ENCODE measurements around the gene OR5AC2. TPM values are rescaled to one million over a fixed set of nuclear protein-coding genes. Genes with fewer than 3 reads are reported as not detected.

Gene OR5AC2
- total RNA-seq, 2 donors from 2014 or later = not detected

DNA sequence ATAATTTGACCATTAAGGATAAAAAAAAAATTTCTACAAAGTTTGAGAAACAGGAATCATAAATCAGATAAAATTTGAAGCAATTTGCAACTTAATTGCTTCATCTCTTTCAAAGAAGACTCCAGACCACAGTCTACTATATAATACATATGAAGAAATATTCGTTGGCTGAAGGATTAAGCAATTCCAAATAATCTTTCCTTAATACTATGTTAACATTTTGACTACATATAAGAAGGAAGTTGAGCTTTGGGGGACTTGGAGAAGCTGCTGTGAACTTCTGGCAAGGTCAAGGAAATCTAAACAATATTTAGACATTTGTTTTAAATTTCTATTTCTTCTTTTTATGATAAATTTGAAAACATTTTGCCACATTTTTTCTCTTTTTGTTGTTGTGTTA, 38.4 kb upstream of the OR5AC2 start:
- Histone ChIP-seq H3K4me3 (no peak overlapping the region), H3K27me3 (no peaks in the 10 kb centered on the region), H3K9ac (ENCODE audit: low read depth in 2 of 2, low read length in 2 of 2) (no peak overlapping the region), H3K36me3 (no peaks in the 10 kb centered on the region), H3K4me1 (no peaks in the 10 kb centered on the region), H3K9me3 (no peaks in the 10 kb centered on the region), H3K27ac (no peak overlapping the region)
- DNase-seq = no peak
- intact Hi-C loops (cut with DNase I) = no loop called here
- TF ChIP-seq CTCF (IDR thresholded peaks at IDR 0.05) = no peak

DNA sequence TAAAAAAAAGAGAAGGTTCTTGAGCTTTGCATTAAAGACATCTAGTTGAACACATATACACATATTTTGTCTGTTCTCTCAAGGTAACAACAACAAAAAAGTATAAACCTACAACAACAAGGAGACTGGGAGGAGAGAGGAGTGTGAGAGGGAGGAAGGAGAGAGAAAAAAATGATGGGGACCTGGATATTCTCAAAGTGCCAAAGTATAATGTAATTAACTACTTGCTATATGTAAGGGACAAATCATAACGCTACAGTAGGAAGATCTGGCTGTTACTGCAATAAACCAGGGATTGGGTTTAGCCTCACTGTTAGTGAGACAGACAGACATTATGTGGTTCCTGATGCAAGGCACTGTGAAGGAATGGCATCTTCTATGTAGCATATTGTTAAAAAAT, 37.7 kb upstream of the OR5AC2 start:
- Histone ChIP-seq H3K36me3 (no peaks in the 10 kb centered on the region), H3K4me3 (no peak overlapping the region), H3K9ac (ENCODE audit: low read depth in 2 of 2, low read length in 2 of 2) (no peak overlapping the region), H3K4me1 (no peaks in the 10 kb centered on the region), H3K9me3 (no peaks in the 10 kb centered on the region), H3K27me3 (no peaks in the 10 kb centered on the region), H3K27ac (no peak overlapping the region)
- intact Hi-C loops (cut with DNase I) = no loop called here
- no peak for TF ChIP-seq CTCF (IDR thresholded peaks at IDR 0.05)
- no peak for DNase-seq

DNA sequence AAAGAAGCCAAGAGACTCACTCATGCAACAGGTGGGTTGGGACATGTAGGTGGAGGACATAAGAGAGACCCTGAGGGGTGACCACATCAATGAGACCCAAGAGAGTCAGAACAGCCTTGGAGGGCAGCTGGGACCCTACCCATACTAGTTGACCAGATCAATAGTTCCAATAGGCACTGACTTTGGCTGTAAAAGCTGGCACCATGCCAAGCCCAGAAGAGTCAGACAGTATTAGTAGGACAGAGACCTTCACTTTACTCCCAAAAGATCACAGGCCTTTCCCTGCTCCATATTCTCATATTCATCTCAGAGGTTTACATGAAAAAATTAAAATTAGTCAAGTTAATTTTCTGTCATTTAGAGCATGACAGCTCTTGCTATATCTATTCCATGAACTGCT, 30.9 kb upstream of the OR5AC2 start:
- H3K27me3 ChIP-seq = no peaks in the 10 kb centered on the region
- H3K36me3 ChIP-seq = no peaks in the 10 kb centered on the region
- TF ChIP-seq CTCF (IDR thresholded peaks at IDR 0.05) = no peak
- H3K9ac ChIP-seq (ENCODE audit: low read depth in 2 of 2, low read length in 2 of 2) = no peak overlapping the region
- DNase-seq = no peak
- H3K4me1 ChIP-seq = no peaks in the 10 kb centered on the region
- H3K27ac ChIP-seq = no peak overlapping the region
- H3K9me3 ChIP-seq = no peaks in the 10 kb centered on the region
- intact Hi-C loops (cut with DNase I) = no loop called here
- H3K4me3 ChIP-seq = no peak overlapping the region

GRCh38 chr3:98057631-98058030, 29.3 kb upstream of the OR5AC2 start:
- Histone ChIP-seq H3K27me3 (no peaks in the 10 kb centered on the region), H3K36me3 (no peaks in the 10 kb centered on the region), H3K9me3 (no peaks in the 10 kb centered on the region), H3K4me1 (no peaks in the 10 kb centered on the region), H3K9ac (ENCODE audit: low read depth in 2 of 2, low read length in 2 of 2) (no peak overlapping the region), H3K27ac (no peak overlapping the region), H3K4me3 (no peak overlapping the region)
- DNase-seq = no peak
- intact Hi-C loops (cut with DNase I) = no loop called here
- TF ChIP-seq CTCF (IDR thresholded peaks at IDR 0.05) = no peak

DNA sequence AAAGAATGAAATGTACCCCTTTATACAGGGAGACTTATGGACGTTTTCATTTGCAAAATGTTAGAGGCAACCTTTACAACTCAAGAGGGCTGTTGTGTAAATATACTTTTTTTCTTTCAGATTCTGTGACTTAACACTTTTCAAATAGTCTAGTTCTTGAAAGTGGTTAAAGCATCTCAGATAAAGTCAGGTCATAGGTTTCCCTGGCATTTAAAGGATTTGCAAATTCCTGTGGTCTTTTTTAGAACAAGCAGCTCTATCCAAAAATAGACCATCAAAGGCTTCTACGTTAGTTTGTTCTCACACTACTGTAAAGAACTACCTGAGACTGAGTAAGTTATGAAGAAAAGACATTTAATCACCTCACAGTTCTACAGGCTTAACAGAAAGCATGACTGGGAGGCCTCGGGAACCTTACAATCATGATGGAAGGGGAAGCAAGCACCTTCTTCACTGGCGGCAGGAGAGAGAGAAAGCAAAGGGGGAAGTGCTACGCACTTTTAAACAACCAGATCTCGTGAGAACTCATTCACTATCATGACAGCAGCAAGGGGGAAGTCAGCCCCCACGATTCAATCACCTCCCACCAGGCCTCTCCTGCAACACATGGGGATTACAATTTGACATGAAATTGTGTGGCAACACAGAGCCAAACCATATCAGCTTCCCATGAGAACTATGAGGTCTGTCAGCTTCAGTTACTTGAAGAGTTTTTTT, 28.6 kb upstream of the OR5AC2 start:
- DNase-seq = no peak
- no peaks in the 10 kb centered on the region for H3K27me3 ChIP-seq
- no peak for TF ChIP-seq CTCF (IDR thresholded peaks at IDR 0.05)
- H3K9me3 ChIP-seq = no peaks in the 10 kb centered on the region
- no peaks in the 10 kb centered on the region for H3K36me3 ChIP-seq
- H3K9ac ChIP-seq (ENCODE audit: low read depth in 2 of 2, low read length in 2 of 2) = no peak overlapping the region
- no peak overlapping the region for H3K4me3 ChIP-seq
- intact Hi-C loops (cut with DNase I) = no loop called here
- H3K4me1 ChIP-seq = no peaks in the 10 kb centered on the region
- H3K27ac ChIP-seq = no peak overlapping the region

Measured in colonic mucosa (tissue), 4 donors.